PC-3 (cell line): ENCODE results near the gene MIAT. TPM values are rescaled to one million over a fixed set of nuclear protein-coding genes. Genes with fewer than 3 reads are reported as not detected.

Experiments
- ATAC-seq: fragments of 200-7000 bp; cut with Tn5 transposase; 2 replicates; pipeline ENCODE4 v1.9.1; 2020; ENCODE audit warnings: mild to moderate bottlenecking, moderate library complexity
- BruUV-seq: library from RNA; stranded (reverse); fragments of 400-500 nt; replicated peaks from 2 replicates; lab custom pipeline; 2021; lab: Mats Ljungman, UMichigan
- CTCF ChIA-PET: fragments of 300-600 bp; sonication (Branson Sonifier 250); formaldehyde crosslinking; loops from one replicate; lab custom pipeline; 2022; ENCODE audit warnings: antibody characterized with exemption; lab: Charles Lee
- POLR2A ChIA-PET: fragments of 300-600 bp; sonication (Branson Sonifier 250); formaldehyde crosslinking; loops from one replicate; lab custom pipeline; 2022; ENCODE audit warnings: antibody characterized with exemption; ENCODE audit not compliant: unreplicated experiment; lab: Charles Lee
- DNase-seq: peaks from one replicate; pipeline ENCODE4 v3.0.0-alpha.2; 2015
- H2AFZ ChIP-seq: fragments of 300-600 bp; sonication (generic); 2 replicates; pipeline ENCODE4 v1.6.0; 2016; ENCODE audit warnings: antibody characterized with exemption, low read length
- H3F3A ChIP-seq: fragments of 300-600 bp; sonication (generic); one replicate; pipeline ENCODE4 v1.6.0; 2017; ENCODE audit warnings: antibody characterized with exemption, low read length, control low read depth, mild to moderate bottlenecking; ENCODE audit not compliant: unreplicated experiment
- H3K27ac ChIP-seq: fragments of 300-600 bp; sonication (generic); 2 replicates; pipeline ENCODE4 v1.5.1; 2016; ENCODE audit warnings: mild to moderate bottlenecking, low read length
- H3K27me3 ChIP-seq: fragments of 300-600 bp; sonication (generic); 2 replicates; pipeline ENCODE4 v1.6.1; 2016; ENCODE audit warnings: low read length, mixed read lengths
- H3K36me3 ChIP-seq: fragments of 300-600 bp; sonication (generic); 2 replicates; pipeline ENCODE4 v1.6.1; 2016; ENCODE audit warnings: low read depth, mixed run types, low read length, mixed read lengths
- H3K4me1 ChIP-seq: fragments of 300-600 bp; sonication (generic); 2 replicates; pipeline ENCODE4 v1.5.1; 2016; ENCODE audit warnings: low read length; ENCODE audit not compliant: insufficient read depth
- H3K4me2 ChIP-seq: fragments of 300-600 bp; sonication (generic); 2 replicates; pipeline ENCODE4 v1.6.0; 2016; ENCODE audit warnings: low read length
- H3K4me3 ChIP-seq: fragments of 300-600 bp; sonication (generic); 2 replicates; pipeline ENCODE4 v1.5.1; 2016; ENCODE audit warnings: mild to moderate bottlenecking, low read length, mixed read lengths
- H3K79me2 ChIP-seq: fragments of 300-600 bp; sonication (generic); 2 replicates; pipeline ENCODE4 v1.6.1; 2017; ENCODE audit warnings: low read length, mixed read lengths
- H3K9ac ChIP-seq: fragments of 300-600 bp; sonication (generic); 2 replicates; pipeline ENCODE4 v1.6.0; 2016; ENCODE audit warnings: mild to moderate bottlenecking, low read length
- H3K9me2 ChIP-seq: fragments of 300-600 bp; sonication (generic); replicated peaks from 2 replicates; pipeline ENCODE4 v1.6.1; 2016; ENCODE audit warnings: mixed run types, low read length, mixed read lengths
- H3K9me3 ChIP-seq: fragments of 300-600 bp; sonication (generic); 2 replicates; pipeline ENCODE4 v1.6.1; 2016; ENCODE audit warnings: low read length, mixed read lengths
- H4K20me1 ChIP-seq: fragments of 300-600 bp; sonication (generic); 2 replicates; pipeline ENCODE4 v1.6.1; 2016; ENCODE audit warnings: low read length, mixed read lengths
- CTCF ChIP-seq: fragments of 300-600 bp; sonication (generic); conservative IDR thresholded peaks from 2 replicates; pipeline ENCODE4 v1.5.1; 2017; ENCODE audit warnings: antibody characterized with exemption, low read depth, mild to moderate bottlenecking, low read length
- EZH2 ChIP-seq: fragments of 300-600 bp; sonication (generic); IDR thresholded peaks from one replicate; pipeline ENCODE4 v1.6.1; 2017; ENCODE audit warnings: antibody characterized with exemption, mild to moderate bottlenecking, low read length; ENCODE audit not compliant: unreplicated experiment
- EZH2phosphoT487 ChIP-seq: fragments of 300-600 bp; sonication (generic); IDR thresholded peaks from 2 replicates; pipeline ENCODE4 v1.6.1; 2018; ENCODE audit warnings: mild to moderate bottlenecking, antibody characterized with exemption, low read length, borderline replicate concordance
- intact Hi-C: fragments of 100-400 bp; cut with micrococcal nuclease; formaldehyde crosslinking; loops from 2 replicates; pipeline ENCODE4 v1.9.0; 2023
- total RNA-seq: library from RNA; depleted of rRNA; stranded (reverse); fragments of >200 nt; gene quantifications from 2 replicates; pipeline ENCODE4 v1.2.3, GENCODE V29; 2014

MIAT gene
- total RNA-seq, 1 experiment from 2014 or later: 0.15 TPM

GRCh38 chr22:26707581-26707980 is 50.2 kb downstream of the MIAT start:
- no peaks in the 10 kb centered on the region for H3K27me3 ChIP-seq
- intact Hi-C loops: no loop called here
- ChIA-PET POLR2A (no interaction called here), CTCF (no interaction called here)
- TF ChIP-seq EZH2phosphoT487: no peak
- TF ChIP-seq EZH2: no peak
- ATAC-seq (no peak), DNase-seq (no peak)
- BruUV-seq: no TSS peak
- no peak overlapping the region for H3K27ac ChIP-seq
- no peak overlapping the region for H3K9ac ChIP-seq
- peaks cover 8% of the 10 kb centered on the region for H3K4me1 ChIP-seq
- no peaks in the 10 kb centered on the region for H3F3A ChIP-seq
- H4K20me1 ChIP-seq: no peaks in the 10 kb centered on the region; the same call in 1 of the 2 replicates
- no peak overlapping the region for H3K4me2 ChIP-seq
- no peaks in the 10 kb centered on the region for H3K36me3 ChIP-seq
- H2AFZ ChIP-seq: no peak overlapping the region
- H3K79me2 ChIP-seq: no peaks in the 10 kb centered on the region
- H3K9me3 ChIP-seq: no peaks in the 10 kb centered on the region
- H3K9me2 ChIP-seq: no peaks in the 10 kb centered on the region
- no peak overlapping the region for H3K4me3 ChIP-seq

- Histone ChIP-seq H3K4me3 (no peak overlapping the region), H3K27me3 (no peaks in the 10 kb centered on the region), H3K79me2 (no peaks in the 10 kb centered on the region), H3F3A (no peaks in the 10 kb centered on the region), H3K9me3 (no peaks in the 10 kb centered on the region), H3K4me2 (no peak overlapping the region), H3K9ac (no peak overlapping the region), H2AFZ (no peak overlapping the region), H3K4me1 (peaks cover 3% of the 10 kb centered on the region), H3K36me3 (no peaks in the 10 kb centered on the region), H3K9me2 (no peaks in the 10 kb centered on the region), H4K20me1 (no peaks in the 10 kb centered on the region), H3K27ac (no peak overlapping the region)
- DNase-seq (no peak), ATAC-seq (no peak)
- intact Hi-C loops: no loop called here
- BruUV-seq: no TSS peak
- POLR2A ChIA-PET: no interaction called here
- no peak for TF ChIP-seq CTCF
- no peak for TF ChIP-seq EZH2phosphoT487
- TF ChIP-seq EZH2: no peak
- CTCF ChIA-PET: no interaction called here
These were observed 51.0 kb downstream of the MIAT start for GRCh38 chr22:26708256-26709009.

- Histone ChIP-seq H3K9ac (no peak overlapping the region), H3K9me3 (no peaks in the 10 kb centered on the region), H3F3A (no peaks in the 10 kb centered on the region), H3K4me3 (no peak overlapping the region), H3K27ac (no peak overlapping the region), H3K4me2 (no peak overlapping the region), H3K4me1 (no peaks in the 10 kb centered on the region), H4K20me1 (no peaks in the 10 kb centered on the region), H3K27me3 (no peaks in the 10 kb centered on the region), H3K9me2 (no peaks in the 10 kb centered on the region), H3K79me2 (no peaks in the 10 kb centered on the region), H3K36me3 (no peaks in the 10 kb centered on the region), H2AFZ (no peak overlapping the region)
- DNase-seq (no peak), ATAC-seq (no peak)
- ChIA-PET POLR2A (no interaction called here), CTCF (no interaction called here)
- no peak for TF ChIP-seq EZH2phosphoT487
- intact Hi-C loops: no loop called here
- no TSS peak for BruUV-seq
These were observed 52.4 kb downstream of the MIAT start for GRCh38 chr22:26709617-26710390.
